Nephron progenitor cell (in vitro differentiated cells): ENCODE data around the gene G0S2.

Experiments
- DNase-seq: peaks from one replicate; pipeline ENCODE4 v3.0.0; 2021
- H3K27ac Mint-ChIP-seq: 2 replicates; pipeline ENCODE4 v1.8.0; 2021; ENCODE audit warnings: mild to moderate bottlenecking, moderate library complexity, mixed read lengths
- H3K27me3 Mint-ChIP-seq: 2 replicates; pipeline ENCODE4 v1.8.0; 2021; ENCODE audit warnings: mild to moderate bottlenecking, low read depth, mixed read lengths; ENCODE audit not compliant: poor library complexity
- H3K36me3 Mint-ChIP-seq: 2 replicates; pipeline ENCODE4 v1.8.0; 2021; ENCODE audit warnings: low read depth, mixed read lengths
- H3K4me1 Mint-ChIP-seq: 2 replicates; pipeline ENCODE4 v1.8.0; 2021; ENCODE audit warnings: mixed read lengths
- H3K4me3 Mint-ChIP-seq: 2 replicates; pipeline ENCODE4 v1.8.0; 2021; ENCODE audit warnings: mild to moderate bottlenecking, moderate library complexity, mixed read lengths
- H3K9me3 Mint-ChIP-seq: 2 replicates; pipeline ENCODE4 v1.8.0; 2021; ENCODE audit warnings: mild to moderate bottlenecking, moderate library complexity, mixed read lengths
- TF ChIP-seq, protein P1 (sequence below): fragments of 200-600 bp; sonication (generic); IDR thresholded peaks from 2 replicates; pipeline ENCODE4 v1.5.0; 2021; ENCODE audit warnings: antibody characterized with exemption

Gene G0S2

DNA sequence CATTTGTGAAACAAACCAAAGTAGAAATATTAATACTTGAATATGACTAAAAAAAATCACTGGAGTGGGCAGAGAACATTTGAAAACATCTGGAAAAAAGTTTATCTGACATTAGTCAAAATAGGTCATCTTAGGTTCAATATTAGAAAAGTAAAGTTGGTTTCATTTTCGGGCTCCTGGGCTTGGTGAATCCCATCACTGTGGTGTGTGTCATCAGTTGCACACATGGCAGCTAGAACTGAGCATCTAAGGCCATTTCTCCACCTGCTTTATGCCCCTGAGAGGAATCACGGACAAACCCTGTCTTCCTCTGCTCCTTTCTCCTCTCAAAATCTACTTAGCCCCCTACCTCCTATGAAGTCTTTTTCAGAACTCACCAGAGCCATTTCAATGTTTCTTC lies 34.9 kb downstream of the G0S2 start:
- H3K36me3 Mint-ChIP-seq, result no peaks in the 10 kb centered on the region

DNA sequence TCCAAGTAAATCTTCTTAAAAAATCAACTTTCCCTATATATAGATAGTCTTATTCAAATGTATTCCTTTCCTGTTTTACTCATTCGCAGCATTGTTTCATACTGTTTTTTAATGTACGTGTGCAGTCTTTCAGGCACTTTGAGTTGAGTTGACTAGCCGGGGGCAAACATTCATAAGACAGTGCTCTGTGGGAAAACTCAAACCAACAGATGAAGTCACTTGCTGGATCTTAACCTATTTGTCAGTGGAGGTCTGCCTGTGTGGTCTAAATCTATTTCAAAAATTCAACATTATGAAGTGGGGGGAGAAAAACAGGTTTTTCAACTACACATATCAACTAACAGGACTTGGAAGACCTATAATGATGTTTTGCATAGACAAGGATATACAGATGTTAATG lies 35.6 kb downstream of the G0S2 start:
- H3K4me3 Mint-ChIP-seq, result no peak overlapping the region

More for the DNA sequence above, 34.9 kb downstream of the G0S2 start:
- no peak overlapping the region for H3K4me3 Mint-ChIP-seq
- H3K27ac Mint-ChIP-seq, result no peak overlapping the region
- peaks cover 15% of the 10 kb centered on the region for H3K27me3 Mint-ChIP-seq
- DNase-seq, result no peak
- H3K9me3 Mint-ChIP-seq, result no peaks in the 10 kb centered on the region
- TF ChIP-seq, protein P1, sequence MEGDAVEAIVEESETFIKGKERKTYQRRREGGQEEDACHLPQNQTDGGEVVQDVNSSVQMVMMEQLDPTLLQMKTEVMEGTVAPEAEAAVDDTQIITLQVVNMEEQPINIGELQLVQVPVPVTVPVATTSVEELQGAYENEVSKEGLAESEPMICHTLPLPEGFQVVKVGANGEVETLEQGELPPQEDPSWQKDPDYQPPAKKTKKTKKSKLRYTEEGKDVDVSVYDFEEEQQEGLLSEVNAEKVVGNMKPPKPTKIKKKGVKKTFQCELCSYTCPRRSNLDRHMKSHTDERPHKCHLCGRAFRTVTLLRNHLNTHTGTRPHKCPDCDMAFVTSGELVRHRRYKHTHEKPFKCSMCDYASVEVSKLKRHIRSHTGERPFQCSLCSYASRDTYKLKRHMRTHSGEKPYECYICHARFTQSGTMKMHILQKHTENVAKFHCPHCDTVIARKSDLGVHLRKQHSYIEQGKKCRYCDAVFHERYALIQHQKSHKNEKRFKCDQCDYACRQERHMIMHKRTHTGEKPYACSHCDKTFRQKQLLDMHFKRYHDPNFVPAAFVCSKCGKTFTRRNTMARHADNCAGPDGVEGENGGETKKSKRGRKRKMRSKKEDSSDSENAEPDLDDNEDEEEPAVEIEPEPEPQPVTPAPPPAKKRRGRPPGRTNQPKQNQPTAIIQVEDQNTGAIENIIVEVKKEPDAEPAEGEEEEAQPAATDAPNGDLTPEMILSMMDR, result no peak
- peaks cover 22% of the 10 kb centered on the region for H3K4me1 Mint-ChIP-seq

DNA sequence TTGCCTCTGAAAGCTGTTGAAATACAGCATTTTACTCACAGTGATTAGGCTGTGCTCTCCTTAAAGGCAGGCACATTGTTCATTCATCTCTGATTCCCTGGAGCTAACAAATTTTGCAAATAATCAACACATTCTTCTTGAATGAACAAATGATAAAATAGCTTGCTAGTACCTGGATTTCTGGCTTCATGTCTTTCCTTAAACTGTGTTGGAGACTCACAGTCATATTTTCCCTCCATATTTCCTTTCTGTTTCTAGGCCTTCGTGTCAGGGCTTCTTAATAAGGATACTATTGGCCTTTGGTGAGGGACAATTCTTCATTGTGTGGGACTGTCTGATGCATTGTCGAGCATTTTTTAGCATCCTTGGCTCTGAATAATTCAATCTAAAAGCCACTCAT lies 39.1 kb downstream of the G0S2 start:
- TF ChIP-seq, protein P1, result no peak
- Mint-ChIP-seq H3K27me3 (peaks cover 10% of the 10 kb centered on the region), H3K36me3 (no peaks in the 10 kb centered on the region), H3K4me3 (no peak overlapping the region), H3K9me3 (no peaks in the 10 kb centered on the region), H3K4me1 (no peaks in the 10 kb centered on the region), H3K27ac (no peak overlapping the region)
- DNase-seq, result no peak

More for the DNA sequence above, 35.6 kb downstream of the G0S2 start:
- Mint-ChIP-seq H3K4me1 (peaks cover 22% of the 10 kb centered on the region), H3K36me3 (no peaks in the 10 kb centered on the region), H3K27ac (no peak overlapping the region), H3K27me3 (peaks cover 19% of the 10 kb centered on the region), H3K9me3 (no peaks in the 10 kb centered on the region)
- DNase-seq, result no peak
- TF ChIP-seq, protein P1, result no peak

DNA sequence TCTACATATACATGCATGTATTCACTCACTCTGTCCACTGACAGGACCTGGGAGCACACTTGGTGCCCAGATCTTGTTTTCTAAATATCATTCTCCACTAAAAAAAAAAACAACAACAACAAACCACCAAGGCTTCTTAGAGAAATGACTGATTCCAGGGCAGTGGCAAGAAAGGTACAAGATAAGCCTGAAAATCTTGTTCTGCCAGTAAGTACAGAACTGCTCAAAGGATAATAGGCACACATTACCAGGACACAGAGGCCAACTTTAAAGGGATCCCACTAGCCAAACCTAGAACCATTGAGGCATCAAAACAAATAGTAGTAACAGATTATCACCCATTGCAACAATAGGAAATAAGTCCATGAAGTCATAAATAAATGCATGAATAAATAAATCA lies 40.1 kb downstream of the G0S2 start:
- Mint-ChIP-seq H3K27ac (no peak overlapping the region), H3K4me3 (no peak overlapping the region), H3K36me3 (no peaks in the 10 kb centered on the region), H3K27me3 (peaks cover 10% of the 10 kb centered on the region), H3K9me3 (no peaks in the 10 kb centered on the region), H3K4me1 (no peaks in the 10 kb centered on the region)
- TF ChIP-seq, protein P1, result no peak
- DNase-seq, result no peak

DNA sequence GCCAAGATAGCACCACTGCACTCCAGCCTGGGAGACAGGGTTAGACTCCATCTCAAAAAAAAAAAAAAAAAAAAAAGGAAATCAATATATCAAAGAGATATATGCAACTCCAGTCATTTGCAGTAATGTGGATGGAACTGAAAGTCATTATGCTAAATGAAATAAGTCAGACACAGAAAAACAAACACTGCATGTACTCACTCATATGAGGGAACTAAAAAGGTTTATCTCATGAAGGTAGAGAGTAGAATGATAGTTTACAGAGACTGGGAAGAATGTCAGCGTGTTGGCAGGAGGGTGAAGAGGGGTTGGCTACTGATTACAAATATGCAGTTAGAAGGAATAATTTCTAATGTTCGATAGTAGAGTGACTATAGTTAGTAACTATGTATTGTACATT lies 42.6 kb downstream of the G0S2 start:
- TF ChIP-seq, protein P1, result no peak
- H3K4me3 Mint-ChIP-seq, result no peak overlapping the region
- H3K27ac Mint-ChIP-seq, result no peak overlapping the region
- no peak for DNase-seq
- H3K4me1 Mint-ChIP-seq, result no peaks in the 10 kb centered on the region
- no peaks in the 10 kb centered on the region for H3K9me3 Mint-ChIP-seq
- H3K27me3 Mint-ChIP-seq, result peaks cover 12% of the 10 kb centered on the region
- H3K36me3 Mint-ChIP-seq, result no peaks in the 10 kb centered on the region

DNA sequence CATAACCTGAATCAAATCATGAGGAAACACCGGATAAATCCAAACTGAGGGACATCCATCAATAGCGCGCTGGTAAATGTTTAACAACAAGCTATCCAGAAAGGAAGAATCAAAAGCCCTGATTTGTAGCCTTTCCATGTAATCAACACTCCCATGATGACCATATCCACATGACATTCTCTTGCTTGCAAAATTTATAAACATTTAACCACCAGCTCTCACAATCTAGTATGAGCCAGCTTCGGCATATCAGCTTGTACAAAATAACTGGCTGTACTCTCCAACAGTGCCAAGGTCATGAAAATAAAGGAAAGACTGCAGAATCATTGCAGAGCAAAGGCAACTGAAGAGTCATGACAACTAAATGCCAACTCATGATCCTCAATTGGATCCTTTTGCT lies 45.1 kb downstream of the G0S2 start:
- DNase-seq, result no peak

More for the DNA sequence above, 45.1 kb downstream of the G0S2 start:
- no peaks in the 10 kb centered on the region for H3K36me3 Mint-ChIP-seq
- no peaks in the 10 kb centered on the region for H3K4me1 Mint-ChIP-seq
- TF ChIP-seq, protein P1, result no peak
- no peak overlapping the region for H3K4me3 Mint-ChIP-seq
- H3K27ac Mint-ChIP-seq, result no peak overlapping the region
- peaks cover 7% of the 10 kb centered on the region for H3K27me3 Mint-ChIP-seq
- no peaks in the 10 kb centered on the region for H3K9me3 Mint-ChIP-seq
